ENCODE results near the gene VSIR. TPM values are rescaled to one million over a fixed set of nuclear protein-coding genes. Genes with fewer than 3 reads are reported as not detected.
A peak's percentile ranks its signal among the peaks of the same experiment; 100 is the strongest.

VSIR gene
- total and polyA plus RNA-seq, 9 of the 15 experiments (the other 6 are each of a cell fraction or from before 2014, with no cell fraction given): 0.14 to 20.5 (median 9.3) TPM

GRCh38 chr10:71771821-71772617 is 1.3 kb downstream of the VSIR start (continued):
- TF ChIP-seq MAZ (CRISPR knock-in tag; conservative IDR thresholded peaks at IDR 0.05 in 1 of 2, IDR thresholded peaks at IDR 0.05 in 1 of 2): 0 out of 4 replicates have a peak, but pooled peaks of 1 of the 2 experiments have one; percentile 19
- peak; percentile 89 for TF ChIP-seq FOSL1 (tag; conservative IDR thresholded peaks at IDR 0.05)
- TF ChIP-seq SMARCE1 (IDR thresholded peaks at IDR 0.05): peak; percentile 46; the same call in 1 of the 2 replicates
- no peak for TF ChIP-seq RAD51 (IDR thresholded peaks at IDR 0.05; ENCODE audit: borderline replicate concordance, low read depth)
- TF ChIP-seq ELF4 (CRISPR knock-in tag; IDR thresholded peaks at IDR 0.05): 0 out of 2 replicates have a peak, but pooled peaks have one; percentile 18
- peak; percentile 41; the same call in 1 of the 2 replicates for TF ChIP-seq ZNF766 (CRISPR knock-in tag; conservative IDR thresholded peaks at IDR 0.05)
- TF ChIP-seq E2F8 (IDR thresholded peaks at IDR 0.05; ENCODE audit: low read depth, partially characterized antibody): no peak
- TF ChIP-seq RBM34 (IDR thresholded peaks at IDR 0.05; ENCODE audit: borderline replicate concordance, insufficient read depth, low read length): no peak
- TF ChIP-seq LEF1 (IDR thresholded peaks at IDR 0.05): no peak
- no peak for TF ChIP-seq GABPA (tag; conservative IDR thresholded peaks at IDR 0.05; ENCODE audit: low read depth)
- peak; percentile 93 for TF ChIP-seq JUND (IDR thresholded peaks at IDR 0.05; ENCODE audit: borderline replicate concordance, low read depth, low read length)
- TF ChIP-seq JUND (tag; IDR thresholded peaks at IDR 0.05; ENCODE audit: borderline replicate concordance, low read depth, low read length): peak; percentile 83; the same call in 2 of the 3 replicates
- 0 out of 2 replicates have a peak, but pooled peaks have one; percentile 23 for TF ChIP-seq RBFOX2 (IDR thresholded peaks at IDR 0.05; ENCODE audit: low read depth, low read length)
- peak; percentile 79; the same call in 1 of the 2 replicates for TF ChIP-seq JUNB (CRISPR knock-in tag; conservative IDR thresholded peaks at IDR 0.05)
- peak; percentile 40; the same call in 1 of the 2 replicates for TF ChIP-seq VEZF1 (CRISPR knock-in tag; IDR thresholded peaks at IDR 0.05)
- TF ChIP-seq, protein P1, sequence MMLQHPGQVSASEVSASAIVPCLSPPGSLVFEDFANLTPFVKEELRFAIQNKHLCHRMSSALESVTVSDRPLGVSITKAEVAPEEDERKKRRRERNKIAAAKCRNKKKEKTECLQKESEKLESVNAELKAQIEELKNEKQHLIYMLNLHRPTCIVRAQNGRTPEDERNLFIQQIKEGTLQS (IDR thresholded peaks at IDR 0.05): peak; percentile 91
- TF ChIP-seq, protein P1 (CRISPR knock-in tag; conservative IDR thresholded peaks at IDR 0.05): no peak
- peak; percentile 77; the same call in 1 of the 2 replicates for TF ChIP-seq NFATC3 (IDR thresholded peaks at IDR 0.05)
- TF ChIP-seq ZNF263 (CRISPR knock-in tag; IDR thresholded peaks at IDR 0.05; ENCODE audit: borderline replicate concordance): peak; percentile 46; the same call in 1 of the 2 replicates
